Central memory CD8-positive, alpha-beta T cell (primary cell): ENCODE measurements around the gene NCOA6.
"Not testable (repeated sequence)": the region's sequence is repeated elsewhere in the genome, so short reads cannot be mapped to it uniquely, and the experiment has no call there.

Source experiments
- ATAC-seq: fragments of 150-1000 bp; cut with Tn5 transposase; replicated peaks from 2 replicates; pipeline ENCODE4 v1.10.0; 2022; ENCODE audit warnings: mild to moderate bottlenecking, moderate FRiP score, moderate number of reproducible peaks; ENCODE audit not compliant: poor library complexity, severe bottlenecking; ENCODE audit errors: extremely low read depth
- DNase-seq, 2 donors: peaks; one replicate each; pipeline ENCODE4 v3.0.0; 2021; ENCODE audit warnings: low spot score in 2 of 2
- H3K27ac Mint-ChIP-seq: one replicate; pipeline ENCODE4 v1.8.0; 2022; ENCODE audit warnings: low read depth, mild to moderate bottlenecking, moderate library complexity, mixed read lengths
- H3K27me3 Mint-ChIP-seq: one replicate; pipeline ENCODE4 v1.8.0; 2022; ENCODE audit warnings: mixed read lengths
- H3K36me3 Mint-ChIP-seq: one replicate; pipeline ENCODE4 v1.8.0; 2022; ENCODE audit warnings: mild to moderate bottlenecking, moderate library complexity, mixed read lengths; ENCODE audit not compliant: insufficient read depth
- H3K4me1 Mint-ChIP-seq: one replicate; pipeline ENCODE4 v1.8.0; 2022; ENCODE audit warnings: mixed read lengths
- H3K4me3 Mint-ChIP-seq: one replicate; pipeline ENCODE4 v1.8.0; 2022; ENCODE audit warnings: mild to moderate bottlenecking, moderate library complexity, mixed read lengths
- H3K9me3 Mint-ChIP-seq: one replicate; pipeline ENCODE4 v1.8.0; 2022; ENCODE audit warnings: mixed read lengths

Gene NCOA6

DNA sequence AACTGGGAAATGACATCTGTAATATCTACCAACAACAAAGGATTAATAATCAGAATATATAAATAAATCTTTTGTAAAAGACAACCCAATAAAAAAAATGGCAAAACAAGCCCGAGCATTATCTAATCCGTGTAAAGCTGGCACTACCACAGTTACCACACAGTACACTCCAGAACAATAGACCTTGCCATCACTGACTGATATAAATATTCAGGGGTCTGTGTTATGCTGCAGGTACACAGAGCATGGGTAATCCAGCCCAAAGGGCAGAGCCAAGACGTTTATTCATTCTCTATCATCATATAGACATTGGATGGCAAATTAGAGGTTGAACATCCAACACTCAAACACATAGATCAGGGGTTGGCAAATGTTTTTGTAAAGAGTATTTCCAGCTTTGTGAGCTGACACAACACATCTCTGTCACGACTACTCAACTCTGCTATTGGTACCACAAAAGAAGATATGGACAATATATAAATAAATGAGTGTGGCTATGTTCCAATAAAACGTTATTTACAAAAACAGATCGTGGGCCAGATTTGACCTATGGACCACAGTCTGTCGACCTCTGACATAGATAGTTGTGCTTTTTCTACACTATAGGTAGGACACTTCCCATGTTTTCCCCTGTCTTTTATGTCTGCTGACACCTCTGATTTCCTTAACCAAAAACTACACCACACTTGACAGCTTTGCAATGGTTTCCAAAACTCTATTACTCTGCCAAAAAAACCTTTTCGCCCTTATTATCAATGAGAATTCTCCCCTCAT, 4.5 kb downstream of the NCOA6 start:
- no peak overlapping the region for H3K4me3 Mint-ChIP-seq
- H3K9me3 Mint-ChIP-seq = no peaks in the 10 kb centered on the region
- H3K36me3 Mint-ChIP-seq = peaks cover 9% of the 10 kb centered on the region
- no peak for ATAC-seq
- peaks cover 54% of the 10 kb centered on the region for H3K4me1 Mint-ChIP-seq
- no peaks in the 10 kb centered on the region for H3K27me3 Mint-ChIP-seq
- H3K27ac Mint-ChIP-seq = no peak overlapping the region
- DNase-seq = no peak

GRCh38 chr20:34817801-34818200, 7.7 kb downstream of the NCOA6 start:
- Mint-ChIP-seq H3K9me3 (no peaks in the 10 kb centered on the region), H3K27ac (no peak overlapping the region), H3K36me3 (peaks cover 4% of the 10 kb centered on the region), H3K27me3 (no peaks in the 10 kb centered on the region), H3K4me3 (no peak overlapping the region), H3K4me1 (peaks cover 43% of the 10 kb centered on the region)
- ATAC-seq (no peak), DNase-seq (no peak)

DNA sequence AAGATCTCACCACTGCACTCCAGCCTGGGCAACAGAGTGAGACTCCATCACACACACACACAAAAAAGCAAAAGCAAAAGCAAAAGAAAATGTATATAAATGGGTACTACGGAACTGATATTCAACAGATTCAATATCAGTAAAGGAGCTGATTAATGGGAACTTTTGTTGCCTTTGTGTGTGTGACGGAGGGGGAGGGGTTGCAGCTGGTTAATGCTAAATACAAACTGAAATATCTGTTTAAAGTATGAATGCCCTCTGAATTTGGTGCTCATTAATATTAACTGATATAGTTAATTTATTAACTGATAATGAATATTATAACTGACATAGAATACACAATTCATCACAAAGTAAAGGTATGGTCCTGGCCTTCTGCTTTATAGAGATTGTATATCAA, 8.4 kb downstream of the NCOA6 start:
- no peaks in the 10 kb centered on the region for H3K27me3 Mint-ChIP-seq
- H3K9me3 Mint-ChIP-seq = no peaks in the 10 kb centered on the region
- peaks cover 4% of the 10 kb centered on the region for H3K36me3 Mint-ChIP-seq
- ATAC-seq (no peak), DNase-seq (no peak)
- H3K4me3 Mint-ChIP-seq = no peak overlapping the region
- H3K27ac Mint-ChIP-seq = no peak overlapping the region
- H3K4me1 Mint-ChIP-seq = peaks cover 38% of the 10 kb centered on the region

DNA sequence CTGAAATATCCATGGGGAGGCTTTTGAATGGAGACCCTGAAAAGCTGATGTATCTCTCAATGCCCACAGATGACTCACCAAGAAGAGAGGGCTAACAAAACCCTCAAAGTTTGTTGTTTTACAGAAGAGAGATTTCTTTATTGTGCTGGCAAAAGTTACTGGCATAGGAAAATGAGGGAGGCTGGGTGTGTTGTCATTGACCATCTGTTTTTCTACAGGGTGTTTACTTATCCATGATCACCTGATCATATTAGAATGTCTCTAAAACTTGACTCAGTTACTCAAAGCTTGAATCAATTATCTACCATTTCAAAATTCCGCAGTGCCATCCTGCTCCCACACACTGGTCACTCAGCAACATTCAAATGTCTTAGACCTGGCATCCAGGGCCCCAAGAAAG, 9.8 kb downstream of the NCOA6 start:
- no peak for ATAC-seq
- Mint-ChIP-seq H3K27me3 (no peaks in the 10 kb centered on the region), H3K9me3 (no peaks in the 10 kb centered on the region), H3K4me1 (peaks cover 23% of the 10 kb centered on the region), H3K36me3 (no peaks in the 10 kb centered on the region), H3K27ac (no peak overlapping the region), H3K4me3 (no peak overlapping the region)
- DNase-seq = no peak

DNA sequence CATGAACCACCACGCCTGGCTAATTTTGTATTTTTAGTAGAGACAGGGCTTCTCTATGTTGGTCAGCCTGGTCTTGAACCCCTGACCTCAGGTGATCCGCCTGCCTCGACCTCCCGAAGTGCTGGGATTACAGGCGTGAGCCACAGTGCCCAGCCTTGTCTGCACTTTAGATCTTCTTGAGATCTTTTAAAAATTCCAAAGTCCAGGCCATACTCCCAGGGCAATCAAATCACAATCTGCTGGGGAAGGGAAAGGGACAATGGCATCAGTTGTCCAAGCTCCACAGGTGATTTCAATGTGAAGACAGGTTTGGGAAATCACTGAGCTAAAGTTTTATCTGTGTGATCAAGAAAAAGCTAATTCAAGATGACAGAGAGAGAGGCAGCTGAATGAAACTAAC, 16.9 kb downstream of the NCOA6 start:
- ATAC-seq = no peak
- H3K27me3 Mint-ChIP-seq = no peaks in the 10 kb centered on the region
- H3K27ac Mint-ChIP-seq = no peak overlapping the region

DNA sequence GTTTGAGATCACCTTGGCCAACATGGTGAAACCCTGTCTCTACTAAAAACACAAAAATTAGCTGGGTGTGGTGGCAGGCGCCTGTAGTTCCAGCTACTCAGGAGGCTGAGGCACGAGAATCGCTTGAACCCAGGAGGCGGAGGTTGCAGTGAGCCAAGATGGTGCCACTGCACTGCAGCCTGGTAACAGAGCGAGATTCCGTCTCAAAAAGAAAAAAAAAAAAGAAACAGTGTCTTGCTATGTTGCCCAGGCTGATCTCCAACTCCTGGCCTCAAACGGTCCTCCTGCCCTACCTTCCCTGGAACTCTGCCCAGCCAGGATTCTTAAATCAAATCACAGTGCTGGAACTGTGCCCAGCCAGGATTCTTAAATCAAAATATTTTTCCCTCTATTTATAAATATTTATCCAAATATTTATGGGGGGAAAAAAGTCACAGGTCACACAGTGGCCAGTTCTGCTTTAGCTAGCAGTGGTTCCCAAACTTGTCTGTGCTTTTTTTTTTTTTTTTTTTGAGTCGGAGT, 17.4 kb downstream of the NCOA6 start:
- peaks cover 23% of the 10 kb centered on the region for H3K4me1 Mint-ChIP-seq
- H3K9me3 Mint-ChIP-seq, H3K4me3 Mint-ChIP-seq, H3K27ac Mint-ChIP-seq, DNase-seq, H3K36me3 Mint-ChIP-seq, ATAC-seq, H3K27me3 Mint-ChIP-seq: not testable (repeated sequence)

More for the DNA sequence above, 16.9 kb downstream of the NCOA6 start:
- Mint-ChIP-seq H3K4me1 (peaks cover 23% of the 10 kb centered on the region), H3K4me3 (no peak overlapping the region), H3K9me3 (no peaks in the 10 kb centered on the region), H3K36me3 (peaks cover 5% of the 10 kb centered on the region)
- DNase-seq = no peak

GRCh38 chr20:34806255-34806654, 19.2 kb downstream of the NCOA6 start:
- no peaks in the 10 kb centered on the region for H3K9me3 Mint-ChIP-seq
- peaks cover 32% of the 10 kb centered on the region for H3K4me1 Mint-ChIP-seq
- H3K27ac Mint-ChIP-seq = no peak overlapping the region
- no peaks in the 10 kb centered on the region for H3K27me3 Mint-ChIP-seq
- DNase-seq (no peak), ATAC-seq (no peak)
- H3K4me3 Mint-ChIP-seq = no peak overlapping the region
- H3K36me3 Mint-ChIP-seq = peaks cover 11% of the 10 kb centered on the region

DNA sequence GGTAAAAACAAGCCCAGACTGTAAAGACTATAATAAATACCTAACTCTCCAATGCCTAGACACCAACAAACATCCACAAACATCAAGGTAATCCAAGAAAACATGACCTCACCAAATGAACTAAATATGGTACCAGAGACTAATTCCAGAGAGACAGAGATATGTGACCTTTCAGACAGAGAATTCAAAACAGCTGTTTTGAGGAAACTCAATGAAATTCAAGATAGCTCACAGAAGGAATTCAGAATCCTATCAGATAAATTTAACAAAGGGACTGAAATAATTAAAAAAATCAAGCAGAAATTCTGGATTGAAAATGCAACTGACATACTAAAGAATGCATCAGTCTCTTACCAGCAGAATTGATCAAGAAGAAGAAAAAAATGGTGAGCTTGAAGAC, 26.6 kb downstream of the NCOA6 start:
- Mint-ChIP-seq H3K27me3 (no peaks in the 10 kb centered on the region), H3K4me3 (no peak overlapping the region), H3K27ac (peak overlapping the region; percentile 54), H3K4me1 (peaks cover 60% of the 10 kb centered on the region), H3K36me3 (peaks cover 8% of the 10 kb centered on the region), H3K9me3 (no peaks in the 10 kb centered on the region)
- DNase-seq = no peak
- ATAC-seq = no peak

DNA sequence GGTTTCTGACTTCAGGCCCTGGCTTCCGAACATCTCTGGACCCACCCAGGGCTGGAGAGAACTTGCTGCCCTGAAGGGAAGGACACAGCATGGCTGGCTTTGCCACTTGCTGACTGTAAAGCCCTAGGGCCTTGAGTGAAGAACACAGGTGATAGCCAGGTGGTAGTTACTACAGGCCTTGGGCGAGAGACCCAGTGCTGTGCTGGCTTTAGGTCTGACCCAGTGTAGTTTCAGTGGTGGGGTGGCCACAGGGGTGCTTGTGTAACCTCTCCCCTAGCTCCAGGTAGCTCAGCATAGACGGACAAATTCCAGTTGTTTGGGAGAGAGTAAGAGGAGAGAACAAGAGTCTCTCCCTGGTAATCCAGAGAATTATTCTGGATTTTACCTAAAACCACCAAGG, 27.1 kb downstream of the NCOA6 start:
- H3K27me3 Mint-ChIP-seq = no peaks in the 10 kb centered on the region

DNA sequence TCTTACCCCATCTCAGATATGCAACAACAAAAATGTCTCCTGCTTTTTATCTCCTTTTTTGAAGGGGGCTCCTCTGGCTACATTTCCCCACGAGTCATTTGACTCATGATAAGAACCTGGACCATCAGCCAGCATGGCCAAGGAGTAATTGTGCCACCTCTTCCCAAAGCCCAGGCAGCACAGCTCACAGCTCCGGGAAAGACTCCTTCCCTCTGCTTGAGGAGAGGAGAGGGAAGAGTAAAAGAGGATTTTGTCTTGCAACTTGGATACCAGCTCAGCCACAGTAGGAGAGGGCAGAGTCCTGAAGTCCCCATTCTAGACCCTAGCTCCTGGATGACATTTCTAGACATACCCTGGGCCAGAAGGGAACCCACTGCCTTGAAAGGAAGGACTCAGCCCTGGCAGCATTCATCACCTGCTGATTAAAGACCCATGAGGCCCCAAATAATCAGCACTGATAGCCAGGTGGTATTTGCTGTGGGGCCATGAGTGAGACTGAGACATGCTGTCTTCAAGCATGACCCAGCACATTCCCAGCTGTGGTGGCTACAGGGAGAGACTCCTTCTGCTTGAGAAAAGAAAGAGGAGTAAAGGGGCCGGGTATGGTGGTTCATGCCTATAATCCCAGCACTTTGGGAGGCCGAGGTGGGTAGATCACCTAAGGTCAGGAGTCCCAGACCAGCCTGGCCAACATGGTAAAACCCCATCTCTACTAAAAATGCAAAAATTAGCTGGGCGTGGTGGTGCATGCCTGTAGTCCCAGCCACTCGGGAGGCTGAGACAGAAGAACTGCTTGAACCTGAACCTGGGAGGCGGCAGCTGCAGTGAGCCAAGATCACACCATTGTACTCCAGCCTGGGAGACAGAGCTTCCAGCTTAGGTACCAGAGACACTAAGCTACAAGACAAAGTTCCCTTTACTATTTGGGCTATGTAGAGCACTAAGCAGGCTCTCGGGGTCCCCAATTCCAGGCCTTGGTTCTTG, 28.1 kb downstream of the NCOA6 start:
- H3K9me3 Mint-ChIP-seq = no peaks in the 10 kb centered on the region
- peaks cover 63% of the 10 kb centered on the region for H3K4me1 Mint-ChIP-seq
- no peak for ATAC-seq
- no peaks in the 10 kb centered on the region for H3K27me3 Mint-ChIP-seq
- no peak overlapping the region for H3K4me3 Mint-ChIP-seq
- no peak for DNase-seq
- H3K36me3 Mint-ChIP-seq = peaks cover 7% of the 10 kb centered on the region
- no peak overlapping the region for H3K27ac Mint-ChIP-seq

More for the DNA sequence above, 27.1 kb downstream of the NCOA6 start:
- Mint-ChIP-seq H3K9me3 (no peaks in the 10 kb centered on the region), H3K4me1 (peaks cover 63% of the 10 kb centered on the region), H3K4me3 (no peak overlapping the region), H3K27ac (peak overlapping the region; percentile 54), H3K36me3 (peaks cover 7% of the 10 kb centered on the region)
- ATAC-seq = no peak
- DNase-seq = no peak

DNA sequence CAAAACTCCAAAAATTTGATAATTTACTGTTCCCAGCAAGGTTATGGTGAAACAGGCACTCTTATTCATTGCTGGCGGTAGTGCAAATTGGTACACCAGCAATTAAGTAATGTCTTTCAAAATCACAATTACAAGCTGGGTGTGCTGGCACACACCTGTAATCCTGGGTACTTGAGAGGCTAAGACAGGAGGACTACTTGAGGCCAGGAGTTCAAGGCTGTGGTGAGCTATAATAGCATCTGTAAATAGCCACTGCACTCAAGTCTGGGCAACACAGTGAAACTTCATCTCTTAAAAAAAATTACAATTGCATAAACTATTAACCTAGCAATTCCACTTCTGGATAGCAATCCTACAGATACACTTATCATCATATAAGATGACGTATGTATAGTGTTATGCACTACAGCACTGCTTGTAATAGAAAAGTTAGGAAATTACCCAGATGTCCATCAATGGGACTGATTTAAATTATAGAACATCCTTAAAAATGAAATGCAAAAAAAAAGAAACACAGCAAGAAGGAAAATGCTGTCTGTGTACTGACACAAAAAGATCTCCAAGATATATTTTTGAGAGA, 31.4 kb downstream of the NCOA6 start:
- ATAC-seq (no peak), DNase-seq (no peak)
- Mint-ChIP-seq H3K27me3 (no peaks in the 10 kb centered on the region), H3K4me3 (no peak overlapping the region), H3K36me3 (peaks cover 10% of the 10 kb centered on the region), H3K27ac (peak overlapping the region; percentile 65), H3K9me3 (no peaks in the 10 kb centered on the region), H3K4me1 (peaks cover 34% of the 10 kb centered on the region)

GRCh38 chr20:34792687-34793363, 32.6 kb downstream of the NCOA6 start:
- Mint-ChIP-seq H3K36me3 (peaks cover 11% of the 10 kb centered on the region), H3K9me3 (no peaks in the 10 kb centered on the region), H3K4me1 (peaks cover 21% of the 10 kb centered on the region), H3K27ac (peak overlapping the region; percentile 65), H3K4me3 (no peak overlapping the region), H3K27me3 (no peaks in the 10 kb centered on the region)
- no peak for ATAC-seq
- DNase-seq = no peak
